ENCODE results near the gene GDA.
"Not testable (repeated sequence)": the region's sequence is repeated elsewhere in the genome, so short reads cannot be mapped to it uniquely, and the experiment has no call there.

The GDA gene

GRCh38 chr9:72278959-72279358 is 129.7 kb downstream of the GDA start:
- no peak for DNase-seq (ENCODE audit: low read depth)

DNA sequence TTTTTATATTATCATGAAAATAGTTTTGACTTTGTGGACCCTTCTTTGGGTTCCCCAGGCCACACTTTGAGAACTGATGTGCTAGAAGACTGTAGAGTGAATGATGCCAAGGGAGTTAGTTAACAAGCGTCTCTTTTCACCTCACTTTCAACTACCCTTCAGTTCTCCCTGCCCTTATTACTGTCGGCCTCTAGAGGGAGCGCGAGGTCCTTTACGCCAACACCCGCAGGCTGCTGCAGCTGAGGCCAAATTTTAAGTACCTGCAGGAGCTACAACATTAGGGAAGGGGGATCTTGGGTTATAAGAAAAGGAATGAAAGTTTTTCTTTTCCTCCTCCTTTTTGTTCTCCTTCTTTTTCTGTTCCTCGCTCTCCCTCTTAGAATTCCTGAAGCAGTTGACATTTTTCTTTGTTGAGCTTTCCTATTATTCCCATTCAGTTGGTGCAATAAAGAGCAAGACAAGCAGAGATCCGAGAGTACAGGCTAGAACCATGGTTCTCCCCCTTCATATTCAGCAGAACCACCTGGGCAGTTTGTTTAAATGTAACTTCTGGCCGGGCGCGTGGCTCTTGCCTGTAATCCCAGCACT is 131.8 kb downstream of the GDA start:
- peak; percentile 44 for DNase-seq (ENCODE audit: low read depth)

DNA sequence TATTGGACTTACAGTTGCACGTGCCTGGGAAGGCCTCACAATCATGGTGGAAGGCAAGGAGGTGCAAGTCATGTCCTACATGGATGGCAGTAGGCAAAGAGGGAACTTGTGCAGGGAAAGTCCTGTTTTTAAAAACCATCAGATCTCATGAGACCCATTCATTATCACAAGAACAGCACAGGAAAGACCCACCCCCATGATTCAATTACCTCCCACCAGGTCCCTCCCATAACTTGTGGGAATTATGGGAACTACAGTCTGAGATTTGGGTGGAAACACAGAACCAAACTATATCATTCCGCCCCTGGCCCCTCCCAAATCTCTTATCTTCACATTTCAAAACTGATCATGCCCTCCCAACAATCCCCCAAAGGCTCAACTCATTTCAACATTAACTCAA is 140.2 kb downstream of the GDA start:
- DNase-seq (ENCODE audit: low read depth): no peak

GRCh38 chr9:72290311-72290710 is 141.1 kb downstream of the GDA start:
- DNase-seq (ENCODE audit: low read depth): no peak

DNA sequence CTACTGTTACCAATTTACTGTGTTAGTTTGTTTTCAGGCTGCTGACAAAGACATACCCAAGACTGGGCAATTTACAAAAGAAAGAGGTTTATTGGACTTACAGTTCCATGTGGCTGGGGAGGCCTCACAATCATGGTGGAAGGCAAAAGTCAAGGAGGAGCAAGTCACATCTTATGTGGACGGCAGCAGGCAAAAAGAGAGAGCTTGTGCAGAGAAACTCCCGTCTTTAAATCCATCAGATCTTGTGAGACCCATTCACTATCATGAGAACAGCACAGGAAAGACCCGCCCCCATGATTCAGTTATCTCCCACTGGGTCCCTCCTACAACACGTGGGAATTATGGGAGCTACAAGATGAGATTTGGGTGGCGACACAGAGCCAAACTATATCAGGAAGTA is 142.3 kb downstream of the GDA start:
- not testable (repeated sequence) for DNase-seq (ENCODE audit: low read depth)

GRCh38 chr9:72292256-72292682 is 143.0 kb downstream of the GDA start:
- DNase-seq (ENCODE audit: low read depth): no peak

GRCh38 chr9:72292874-72293607 is 143.8 kb downstream of the GDA start:
- DNase-seq (ENCODE audit: low read depth): no peak

GRCh38 chr9:72294936-72295335 is 145.7 kb downstream of the GDA start:
- no peak for DNase-seq (ENCODE audit: low read depth)

DNA sequence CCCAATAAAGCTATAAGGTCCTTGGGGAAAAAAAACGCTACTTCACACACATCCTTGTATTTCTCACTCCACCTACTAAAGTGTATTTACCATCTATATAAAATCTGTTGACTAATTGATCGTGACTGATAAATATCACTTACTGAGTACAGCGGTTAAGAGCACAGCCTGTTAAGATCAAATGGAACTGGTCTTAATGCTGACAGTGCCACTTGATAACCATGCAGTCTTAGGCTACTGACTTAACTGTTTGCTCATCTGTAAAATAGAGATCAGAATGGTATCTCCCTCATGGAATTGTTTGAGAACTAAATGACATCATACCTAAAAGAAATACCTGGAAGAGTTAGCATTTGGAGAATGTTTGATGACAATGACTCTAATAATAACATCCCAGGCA is 148.3 kb downstream of the GDA start:
- no peak for DNase-seq (ENCODE audit: low read depth)

DNA sequence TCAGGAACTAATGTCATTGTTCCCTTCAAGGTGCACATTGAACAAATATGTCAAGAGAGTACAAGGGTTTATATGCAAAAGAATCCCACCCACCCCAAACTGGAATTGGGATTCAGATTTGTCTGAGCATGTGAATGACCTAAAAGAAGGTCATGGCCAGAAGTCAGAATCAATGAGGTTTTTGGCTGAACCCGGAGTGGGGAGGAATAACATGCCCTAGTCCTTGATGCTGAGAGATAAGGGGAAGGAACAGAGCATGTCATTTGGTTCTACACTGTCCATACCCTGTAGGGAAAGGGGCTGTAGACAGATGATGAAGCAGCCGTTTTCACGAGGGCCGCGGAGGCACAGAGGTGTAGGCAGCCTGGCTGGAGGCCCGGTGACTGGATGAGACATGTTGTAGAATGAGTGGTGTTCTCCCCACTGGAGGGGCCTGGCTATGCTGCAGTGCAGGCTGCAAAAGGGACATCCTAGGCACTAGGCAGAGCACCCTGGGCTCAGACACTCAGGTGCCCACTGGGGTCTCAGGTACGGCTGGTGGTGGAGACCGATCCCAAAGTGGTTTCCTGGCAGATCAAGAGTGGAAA is 149.9 kb downstream of the GDA start:
- DNase-seq (ENCODE audit: low read depth): no peak

- DNase-seq (ENCODE audit: low read depth): no peak
Observed at GRCh38 chr9:72300873-72301272, 151.6 kb downstream of the GDA start.

Data from stimulated activated CD8-positive, alpha-beta memory T cell treated with anti-CD3 and anti-CD28 coated beads, Interleukin-7, amount 100 ng/mL, for 24 hours (primary cell).